ENCODE data around the gene SPATA6. TPM values are rescaled to one million over a fixed set of nuclear protein-coding genes. Genes with fewer than 3 reads are reported as not detected.
"Not testable (repeated sequence)": the region's sequence is repeated elsewhere in the genome, so short reads cannot be mapped to it uniquely, and the experiment has no call there.

The SPATA6 gene
- total RNA-seq: 4.5 and 5.5 TPM in 2 replicates
- 3.4 and 4.3 TPM in 2 replicates for polyA plus RNA-seq

- peak within 1 kb of the TSS; percentile 47 for H3K4me3 ChIP-seq
These were observed at the start of gene SPATA6 for GRCh38 chr1:48471691-48472576. Gene SPATA6 (minus strand): TSS chr1:48472204. CDS start chr1:48472008, 196 bp downstream.

GRCh38 chr1:48519896-48520295 lies 47.9 kb upstream of the SPATA6 start:
- H2AFZ ChIP-seq; H3K79me2 ChIP-seq; H3K4me2 ChIP-seq; H3K27me3 ChIP-seq; H3K36me3 ChIP-seq (replicated peaks; ENCODE audit: insufficient read depth, low read depth); H3K4me3 ChIP-seq; H3K9me2 ChIP-seq (replicated peaks; ENCODE audit: insufficient read depth); H3K27ac ChIP-seq; H4K20me1 ChIP-seq (ENCODE audit: insufficient read depth, poor library complexity, severe bottlenecking); DNase-seq (ENCODE audit: low spot score); H3K4me1 ChIP-seq (ENCODE audit: insufficient read depth); H3K9me3 ChIP-seq (ENCODE audit: low read depth): not testable (repeated sequence)
- 91% methylated on average over 5 of the region's 6 CpGs for WGBS (ENCODE audit: low lambda C conversion rate, missing lambda C conversion rate)

More at GRCh38 chr1:48471691-48472576, at the start of gene SPATA6:
- no peaks in the 10 kb centered on the region for H3K27me3 ChIP-seq
- peak within 1 kb of the TSS; percentile 82 for H3K27ac ChIP-seq
- H3K9me3 ChIP-seq (ENCODE audit: low read depth): no peaks in the 10 kb centered on the region
- WGBS (ENCODE audit: low lambda C conversion rate, missing lambda C conversion rate): under 1% methylated on average over 42 of the region's 73 CpGs
- DNase-seq (ENCODE audit: low spot score): peak; percentile 99
- H3K4me2 ChIP-seq: peak within 1 kb of the TSS; percentile 81
- H3K36me3 ChIP-seq (replicated peaks; ENCODE audit: insufficient read depth, low read depth): no peaks in the 10 kb centered on the region
- H3K79me2 ChIP-seq: no peaks in the 10 kb centered on the region
- H2AFZ ChIP-seq: peak within 1 kb of the TSS; percentile 87
- peaks cover 12% of the 10 kb centered on the region for H3K4me1 ChIP-seq (ENCODE audit: insufficient read depth)
- H4K20me1 ChIP-seq (ENCODE audit: insufficient read depth, poor library complexity, severe bottlenecking): no peaks in the 10 kb centered on the region
- H3K9me2 ChIP-seq (replicated peaks; ENCODE audit: insufficient read depth): no peaks in the 10 kb centered on the region
- TF ChIP-seq EZH2 (IDR thresholded peaks at IDR 0.05; ENCODE audit: borderline replicate concordance): no peak
- TF ChIP-seq, protein P1, sequence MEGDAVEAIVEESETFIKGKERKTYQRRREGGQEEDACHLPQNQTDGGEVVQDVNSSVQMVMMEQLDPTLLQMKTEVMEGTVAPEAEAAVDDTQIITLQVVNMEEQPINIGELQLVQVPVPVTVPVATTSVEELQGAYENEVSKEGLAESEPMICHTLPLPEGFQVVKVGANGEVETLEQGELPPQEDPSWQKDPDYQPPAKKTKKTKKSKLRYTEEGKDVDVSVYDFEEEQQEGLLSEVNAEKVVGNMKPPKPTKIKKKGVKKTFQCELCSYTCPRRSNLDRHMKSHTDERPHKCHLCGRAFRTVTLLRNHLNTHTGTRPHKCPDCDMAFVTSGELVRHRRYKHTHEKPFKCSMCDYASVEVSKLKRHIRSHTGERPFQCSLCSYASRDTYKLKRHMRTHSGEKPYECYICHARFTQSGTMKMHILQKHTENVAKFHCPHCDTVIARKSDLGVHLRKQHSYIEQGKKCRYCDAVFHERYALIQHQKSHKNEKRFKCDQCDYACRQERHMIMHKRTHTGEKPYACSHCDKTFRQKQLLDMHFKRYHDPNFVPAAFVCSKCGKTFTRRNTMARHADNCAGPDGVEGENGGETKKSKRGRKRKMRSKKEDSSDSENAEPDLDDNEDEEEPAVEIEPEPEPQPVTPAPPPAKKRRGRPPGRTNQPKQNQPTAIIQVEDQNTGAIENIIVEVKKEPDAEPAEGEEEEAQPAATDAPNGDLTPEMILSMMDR (IDR thresholded peaks at IDR 0.05; ENCODE audit: poor library complexity): no peak
- TF ChIP-seq EZH2phosphoT487 (IDR thresholded peaks at IDR 0.05; ENCODE audit: low read depth, severe bottlenecking, unreplicated experiment): no peak

GRCh38 chr1:48506870-48507269 lies 34.9 kb upstream of the SPATA6 start:
- TF ChIP-seq EZH2phosphoT487 (IDR thresholded peaks at IDR 0.05; ENCODE audit: low read depth, severe bottlenecking, unreplicated experiment) (no peak), EZH2 (IDR thresholded peaks at IDR 0.05; ENCODE audit: borderline replicate concordance) (no peak)
- TF ChIP-seq, protein P1 (IDR thresholded peaks at IDR 0.05; ENCODE audit: poor library complexity): no peak
- Histone ChIP-seq H3K27me3 (no peaks in the 10 kb centered on the region), H3K9me2 (replicated peaks; ENCODE audit: insufficient read depth) (no peaks in the 10 kb centered on the region), H4K20me1 (ENCODE audit: insufficient read depth, poor library complexity, severe bottlenecking) (no peaks in the 10 kb centered on the region), H2AFZ (no peak overlapping the region), H3K79me2 (no peaks in the 10 kb centered on the region), H3K27ac (no peak overlapping the region), H3K9me3 (ENCODE audit: low read depth) (no peaks in the 10 kb centered on the region), H3K4me3 (no peak overlapping the region), H3K36me3 (replicated peaks; ENCODE audit: insufficient read depth, low read depth) (no peaks in the 10 kb centered on the region), H3K4me1 (ENCODE audit: insufficient read depth) (no peaks in the 10 kb centered on the region), H3K4me2 (no peak overlapping the region)
- no peak for DNase-seq (ENCODE audit: low spot score)
- 39% methylated on average over 1 of the region's 1 CpG for WGBS (ENCODE audit: low lambda C conversion rate, missing lambda C conversion rate)
